ENCODE data around the gene MYBBP1A.
A peak's percentile ranks its signal among the peaks of the same experiment; 100 is the strongest.

The MYBBP1A gene

DNA sequence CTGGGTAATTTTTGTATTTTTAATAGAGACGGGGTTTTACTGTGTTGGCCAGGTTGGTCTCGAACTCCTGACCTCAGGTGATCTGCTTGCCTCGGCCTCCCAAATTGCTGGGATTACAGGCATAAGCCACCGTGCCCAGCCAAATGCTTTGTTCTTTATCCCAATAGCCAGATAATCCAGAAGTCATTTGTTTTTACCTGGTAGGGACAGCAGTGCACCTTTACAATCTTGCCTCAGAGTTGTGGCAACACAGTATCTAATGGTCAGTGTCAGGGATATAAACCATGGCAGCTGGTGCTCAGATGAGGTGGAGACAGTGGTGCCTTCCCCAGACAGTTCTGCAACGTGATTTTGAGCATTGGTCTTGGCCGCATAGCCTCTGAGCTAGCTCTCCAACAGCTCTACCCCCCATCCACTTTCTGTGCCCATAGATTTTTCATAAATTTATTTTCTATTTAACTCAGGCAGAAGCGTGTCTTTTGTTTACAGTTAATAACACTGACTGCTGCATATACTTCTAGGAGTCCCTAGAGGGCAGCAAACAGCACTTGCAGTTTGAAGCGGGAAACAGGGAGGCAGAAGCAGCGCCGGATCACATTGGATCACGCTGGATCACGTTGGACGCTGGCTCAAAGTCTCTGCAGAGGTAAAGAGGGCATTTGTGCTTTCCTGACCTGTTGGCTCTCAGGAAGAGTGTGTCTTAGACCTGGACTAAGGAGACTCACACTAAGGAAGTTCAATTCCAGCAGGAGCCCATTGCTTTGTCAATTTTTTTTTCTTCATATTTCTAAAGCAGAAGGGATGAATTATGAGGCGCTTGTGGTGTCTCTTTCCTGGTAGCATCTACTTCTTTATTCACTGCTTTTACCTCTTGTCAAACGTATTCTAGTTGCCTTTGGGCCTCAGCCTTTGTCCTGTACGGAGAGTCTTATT lies 10.3 kb upstream of the MYBBP1A start:
- peak; percentile 53 for DNase-seq

DNA sequence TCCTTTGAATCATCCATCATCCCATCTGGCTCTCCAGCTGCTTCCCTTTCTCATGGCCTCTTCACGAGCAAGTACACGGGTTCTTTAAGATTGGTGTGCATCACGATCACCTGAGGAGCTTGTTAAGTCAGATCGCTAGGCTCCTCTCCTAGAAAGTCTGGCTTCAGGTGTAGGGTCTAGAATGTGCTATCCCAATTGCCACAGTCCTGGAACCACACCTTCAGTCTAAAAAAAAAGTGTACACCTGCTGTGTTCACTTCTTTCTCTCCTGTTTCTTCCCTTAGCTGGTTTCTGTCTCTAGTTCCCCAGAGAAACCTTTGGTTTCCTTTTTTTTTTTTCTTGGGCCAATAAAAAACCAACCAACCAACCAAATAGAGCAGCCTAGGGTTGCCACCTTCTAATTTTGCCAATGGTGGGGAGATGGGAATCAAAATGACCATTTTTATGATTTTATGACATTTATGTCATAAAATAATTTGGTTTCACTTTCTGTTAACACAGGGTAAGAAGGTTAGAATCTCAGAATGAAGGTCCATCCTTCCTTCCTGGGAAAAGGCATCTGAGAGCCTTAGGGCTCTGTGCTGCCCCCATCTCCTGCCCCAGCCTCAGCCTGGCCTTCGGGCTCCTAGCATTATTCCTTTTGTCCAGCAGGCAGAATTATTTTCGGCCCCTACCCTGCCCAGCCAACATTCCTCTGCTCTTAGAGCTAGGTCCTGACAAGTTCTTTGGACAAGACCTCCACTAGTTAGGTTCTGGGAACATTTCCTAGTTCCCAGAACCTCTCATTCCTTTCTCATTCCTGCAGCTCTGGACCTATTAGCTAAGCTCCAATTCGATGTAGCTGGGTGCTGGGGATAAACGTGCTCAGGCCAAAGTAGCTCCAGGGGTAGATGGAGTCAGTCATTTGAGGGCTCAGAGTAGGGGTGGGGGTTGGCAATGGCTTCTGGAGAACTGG lies 7.1 kb upstream of the MYBBP1A start:
- DNase-seq, result no peak

DNA sequence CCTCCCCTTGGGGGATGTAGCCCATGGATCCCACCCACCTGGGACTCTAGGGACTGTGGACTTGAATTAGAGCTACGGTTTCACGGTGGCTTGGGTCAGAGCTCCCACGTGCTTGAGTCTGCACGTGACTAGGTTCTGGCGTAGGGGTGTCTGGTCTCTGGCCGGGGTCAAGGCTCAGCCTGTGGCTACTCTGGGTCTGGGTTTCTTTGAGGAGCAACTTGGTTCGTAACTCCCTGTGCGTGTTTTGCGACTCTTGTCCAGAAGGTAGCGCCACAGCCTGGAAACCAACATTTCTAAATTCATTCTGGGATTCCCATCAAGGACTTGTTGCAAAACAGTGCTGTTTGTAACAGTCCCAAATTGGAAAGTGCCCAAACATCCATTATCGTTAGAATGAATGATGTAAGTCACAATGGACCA lies 5.7 kb upstream of the MYBBP1A start:
- DNase-seq, result no peak

DNA sequence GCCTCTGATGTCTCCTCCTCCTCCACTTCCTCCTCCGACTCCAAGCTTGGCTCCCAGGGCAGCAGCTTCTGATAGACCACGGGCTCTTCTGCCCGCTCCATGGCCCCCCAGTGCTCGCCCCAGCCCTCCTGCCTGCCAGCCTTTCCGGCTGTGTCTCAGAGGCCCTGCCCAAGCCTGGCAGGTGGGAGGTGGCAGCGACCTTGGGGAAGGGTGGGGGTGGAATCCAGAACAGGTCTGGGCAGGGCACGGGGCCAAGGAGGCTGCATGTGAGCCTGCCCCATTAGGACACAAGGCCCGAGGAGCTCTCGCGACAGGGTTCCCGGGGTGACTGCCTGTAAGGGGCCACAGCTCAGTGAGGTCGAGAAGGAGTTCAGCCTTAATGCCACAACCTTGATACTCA lies 5.2 kb upstream of the MYBBP1A start, which contains the start of gene GGT6:
GGT6 (minus strand) TSS at position 157 of the 400 bp plus-strand sequence; CDS start at position 101, 56 bp downstream.
- no peak for DNase-seq

DNA sequence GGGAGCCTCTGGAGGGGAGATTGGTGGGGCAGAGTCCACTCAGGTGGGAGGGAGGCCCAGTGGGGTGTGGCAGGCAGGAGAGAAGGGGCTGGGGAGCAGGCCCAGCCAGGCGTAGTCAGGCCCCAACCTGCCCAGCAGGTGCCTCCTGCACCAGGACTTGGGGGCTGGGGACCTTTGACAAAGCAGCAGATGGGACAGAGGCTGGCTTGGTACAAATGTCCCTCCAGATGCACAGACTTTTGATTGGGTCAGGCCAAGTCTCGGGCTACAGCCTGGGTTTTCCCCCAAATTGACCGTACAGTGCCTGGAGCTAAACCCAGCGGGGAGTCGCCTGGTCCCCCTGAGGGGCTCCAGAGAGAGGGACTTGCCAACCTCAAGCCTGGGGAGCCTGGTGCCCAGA lies 4.8 kb upstream of the MYBBP1A start:
- no peak for DNase-seq

GRCh38 chr17:4559139-4559791 lies 4.1 kb upstream of the MYBBP1A start:
- no peak for DNase-seq

DNA sequence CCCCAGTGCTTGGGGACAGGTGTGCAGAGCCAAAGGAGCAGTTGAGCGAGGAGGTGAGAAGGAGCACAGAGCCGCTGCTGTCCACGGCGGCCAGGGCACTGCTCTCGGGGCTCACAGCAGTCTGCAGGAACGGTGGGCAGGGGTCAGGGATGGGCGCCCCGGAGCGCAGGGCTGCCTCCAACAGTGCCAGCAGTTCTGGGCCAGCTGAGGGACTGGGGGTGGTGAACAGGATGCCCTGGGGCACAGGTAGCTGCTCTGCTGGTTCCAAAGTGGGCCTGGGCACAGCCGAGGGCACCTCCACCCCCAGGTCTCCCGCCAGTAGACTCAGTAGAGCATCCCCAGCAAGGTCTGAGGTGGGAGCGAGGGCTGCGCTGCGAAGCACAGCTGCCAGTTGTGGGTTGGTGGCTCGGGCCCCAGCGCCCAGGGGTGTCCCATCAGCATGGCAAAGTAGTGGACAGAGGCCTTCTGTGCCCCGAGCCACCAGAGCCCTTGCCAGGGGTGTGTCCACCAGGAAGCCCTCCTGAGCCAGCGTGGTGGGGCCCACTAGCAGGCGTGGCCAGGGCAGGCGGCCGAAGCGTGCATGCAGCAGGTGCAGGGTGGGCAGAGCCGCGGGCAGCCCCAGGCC lies 3.3 kb upstream of the MYBBP1A start:
- DNase-seq, result no peak

GRCh38 chr17:4557626-4558346 lies 2.6 kb upstream of the MYBBP1A start:
- no peak for DNase-seq

- no peak for DNase-seq
Observed at GRCh38 chr17:4556996-4557395, 1.8 kb upstream of the MYBBP1A start.

GRCh38 chr17:4555873-4556759 lies 932 bp upstream of the MYBBP1A start:
- no peak for DNase-seq

GRCh38 chr17:4554441-4554996 lies 665 bp downstream of the MYBBP1A start:
- no peak for DNase-seq

DNA sequence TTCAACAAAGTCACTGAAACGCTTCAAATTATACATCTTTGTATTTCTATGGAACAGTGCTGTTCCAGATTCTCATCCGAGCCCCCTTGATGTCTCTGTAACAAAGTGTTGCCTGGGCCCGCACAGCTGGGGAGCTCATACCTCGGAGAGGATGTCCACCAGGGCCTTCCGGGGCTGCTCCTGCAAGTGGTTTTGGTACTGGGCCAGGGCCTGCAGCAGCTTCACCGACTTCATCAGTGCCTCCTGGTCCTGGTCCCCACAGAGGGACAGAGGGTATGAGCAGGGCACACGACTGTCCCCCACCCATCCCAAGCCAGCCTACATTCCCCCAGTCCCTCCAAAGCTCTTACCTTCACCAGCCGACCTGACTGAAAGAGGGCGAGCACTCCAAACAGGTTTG lies 1.5 kb downstream of the MYBBP1A start:
- DNase-seq, result no peak

DNA sequence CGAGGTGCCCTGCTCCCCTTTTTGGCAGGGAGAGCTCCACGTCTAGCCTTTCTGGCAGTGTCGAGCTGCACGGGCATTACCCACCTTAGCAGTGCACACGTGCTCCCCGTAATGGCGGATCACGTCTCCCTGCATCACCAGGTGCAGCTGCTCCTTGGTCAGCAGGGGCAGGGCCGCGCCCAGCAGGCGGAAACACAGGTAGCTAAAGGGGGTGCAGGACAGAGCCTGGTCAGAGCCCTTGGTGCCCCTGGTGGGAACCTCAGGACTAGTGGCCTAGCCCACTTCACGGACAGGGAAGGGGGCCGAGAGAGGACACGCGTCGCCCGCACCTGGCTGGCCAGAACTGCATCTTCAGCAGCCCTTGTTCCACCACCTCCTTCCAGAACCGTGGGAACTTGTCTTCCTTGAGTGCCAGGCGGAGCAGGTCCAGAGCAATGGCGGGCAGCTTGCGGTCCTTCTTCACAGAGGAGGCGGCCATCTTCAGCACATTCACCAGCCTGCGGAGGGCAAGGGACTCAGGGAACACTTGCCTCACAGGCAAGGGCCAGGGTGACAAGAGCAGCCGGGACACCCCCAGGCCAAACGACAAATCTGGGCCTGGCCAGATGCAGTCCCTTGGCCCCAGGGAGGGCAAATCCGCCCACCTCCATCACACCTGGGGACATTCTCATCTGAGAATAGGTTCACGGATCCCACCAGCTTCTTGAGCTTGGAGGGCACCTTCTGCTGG lies 3.2 kb downstream of the MYBBP1A start:
- DNase-seq, result no peak

GRCh38 chr17:4551141-4551540 lies 4.0 kb downstream of the MYBBP1A start:
- peak; percentile 21 for DNase-seq

GRCh38 chr17:4550534-4551039 lies 4.6 kb downstream of the MYBBP1A start:
- no peak for DNase-seq

DNA sequence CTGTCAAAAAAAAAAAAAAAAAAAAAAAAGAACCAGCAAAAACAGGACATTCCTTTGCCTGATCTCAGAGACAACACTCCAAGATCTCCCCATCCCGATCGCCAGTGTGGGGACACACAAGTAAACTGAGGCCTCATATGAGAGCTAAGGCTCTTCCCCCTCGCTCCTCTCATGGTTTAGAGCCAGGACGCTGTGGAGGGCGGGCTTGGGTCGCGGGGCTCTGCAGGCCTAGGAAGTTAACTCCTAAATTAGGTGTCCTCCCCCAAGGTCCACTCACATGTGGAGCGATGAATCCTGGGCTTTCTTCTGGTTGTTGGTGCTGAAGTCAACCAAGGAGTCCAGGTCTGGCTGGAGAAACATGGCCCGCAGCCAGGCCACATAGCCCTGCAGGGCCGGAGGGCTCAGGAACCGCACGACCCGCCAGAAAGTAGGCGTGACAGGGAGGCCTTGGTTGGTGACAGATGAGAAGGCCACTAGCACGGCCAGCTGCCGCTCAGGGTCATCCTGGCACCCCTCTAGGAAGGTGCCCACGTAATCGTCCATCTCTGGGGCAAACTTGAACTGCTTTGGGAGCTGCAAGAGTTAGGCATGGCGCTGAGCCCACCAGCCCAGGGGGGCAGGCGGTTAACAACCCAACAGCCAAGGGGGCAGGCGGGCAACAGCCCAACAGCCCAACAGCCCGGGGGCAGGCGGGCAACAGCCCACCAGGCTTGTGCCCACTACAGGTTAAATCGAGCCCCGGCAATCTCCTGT lies 5.2 kb downstream of the MYBBP1A start:
- DNase-seq, result no peak

- DNase-seq, result no peak
Observed at GRCh38 chr17:4548721-4549531, 6.3 kb downstream of the MYBBP1A start.

GRCh38 chr17:4548061-4548461 lies 7.1 kb downstream of the MYBBP1A start:
- no peak for DNase-seq
